ENCODE measurements around the gene HOXB4.
A peak's percentile ranks its signal among the peaks of the same experiment; 100 is the strongest.

- TF ChIP-seq MAZ (IDR thresholded peaks at IDR 0.05; ENCODE audit: borderline replicate concordance, low read depth, low read length): no peak
- TF ChIP-seq CTCF (conservative IDR thresholded peaks at IDR 0.05; ENCODE audit: low read depth, low read length): peak; percentile 24; the same call in 1 of the 2 replicates
- TF ChIP-seq RFX5 (IDR thresholded peaks at IDR 0.05; ENCODE audit: low read depth, low read length): no peak
Measured at GRCh38 chr17:48569674-48570324, 8.4 kb downstream of the HOXB4 start.
